Osteoblast (primary cell): ENCODE data around the gene BLID. TPM values are rescaled to one million over a fixed set of nuclear protein-coding genes. Genes with fewer than 3 reads are reported as not detected.
A peak's percentile ranks its signal among the peaks of the same experiment; 100 is the strongest.

ENCODE experiments used
- DNase-seq: peaks from one replicate; pipeline ENCODE4 v3.0.0; 2011; ENCODE audit warnings: low spot score, mixed read lengths; ENCODE audit not compliant: insufficient read length; ENCODE audit errors: missing footprints
- H2AFZ ChIP-seq: 2 replicates; pipeline ENCODE4 v1.6.0; 2011; ENCODE audit warnings: mild to moderate bottlenecking, low read length
- H3K27ac ChIP-seq: 2 replicates; pipeline ENCODE4 v1.5.1; 2011; ENCODE audit warnings: mild to moderate bottlenecking, low read depth, low read length, moderate library complexity
- H3K27me3 ChIP-seq: 2 replicates; pipeline ENCODE4 v1.6.0; 2012; ENCODE audit warnings: mild to moderate bottlenecking, control low read depth, inconsistent platforms, low read length, moderate library complexity; ENCODE audit not compliant: insufficient read depth
- H3K36me3 ChIP-seq: 2 replicates; pipeline ENCODE4 v1.5.1; 2011; ENCODE audit warnings: mild to moderate bottlenecking, low read length, control low read depth, moderate library complexity; ENCODE audit not compliant: insufficient read depth
- H3K4me1 ChIP-seq: 2 replicates; pipeline ENCODE4 v1.5.1; 2011; ENCODE audit warnings: mild to moderate bottlenecking, low read length, control low read depth, moderate library complexity; ENCODE audit not compliant: insufficient read depth
- H3K4me2 ChIP-seq: 2 replicates; pipeline ENCODE4 v1.6.0; 2011; ENCODE audit warnings: mild to moderate bottlenecking, low read length; ENCODE audit not compliant: insufficient read depth
- H3K4me3 ChIP-seq: fragments of 200-600 bp; sonication (generic); 3 replicates; pipeline ENCODE4 v1.5.1; 2012; ENCODE audit warnings: mild to moderate bottlenecking, low read length, inconsistent platforms; ENCODE audit not compliant: insufficient read depth
- H3K79me2 ChIP-seq: 2 replicates; pipeline ENCODE4 v1.6.0; 2012; ENCODE audit warnings: mild to moderate bottlenecking, low read length, control low read depth, inconsistent platforms; ENCODE audit not compliant: insufficient read depth
- H3K9me3 ChIP-seq: 2 replicates; pipeline ENCODE4 v1.5.1; 2011; ENCODE audit warnings: low read depth, low read length, control low read depth
- H4K20me1 ChIP-seq: 2 replicates; pipeline ENCODE4 v1.6.0; 2012; ENCODE audit warnings: mild to moderate bottlenecking, low read length, control low read depth; ENCODE audit not compliant: insufficient read depth
- CTCF ChIP-seq: IDR thresholded peaks from 2 replicates; pipeline ENCODE4 v1.5.1; 2011; ENCODE audit warnings: mild to moderate bottlenecking, low read depth, low read length, moderate library complexity; ENCODE audit errors: extremely low read depth
- total RNA-seq: library from RNA; depleted of rRNA; stranded (reverse); fragments of >200 nt; gene quantifications from 2 replicates; pipeline ENCODE4 v1.2.3, GENCODE V29; 2012

The BLID gene
- total RNA-seq, 1 donor, result 18.1 TPM

GRCh38 chr11:122140500-122140899 lies 24.5 kb upstream of the BLID start:
- Histone ChIP-seq H3K27me3 (no peaks in the 10 kb centered on the region), H3K4me1 (peaks cover 93% of the 10 kb centered on the region), H3K79me2 (peaks cover 80% of the 10 kb centered on the region), H3K36me3 (peaks cover 44% of the 10 kb centered on the region), H3K27ac (peak overlapping the region; percentile 53), H2AFZ (no peak overlapping the region), H3K4me2 (peak overlapping the region; percentile 41), H3K4me3 (no peak overlapping the region), H3K9me3 (no peaks in the 10 kb centered on the region), H4K20me1 (peaks cover 2% of the 10 kb centered on the region)
- no peak for TF ChIP-seq CTCF
- peak; percentile 86 for DNase-seq

DNA sequence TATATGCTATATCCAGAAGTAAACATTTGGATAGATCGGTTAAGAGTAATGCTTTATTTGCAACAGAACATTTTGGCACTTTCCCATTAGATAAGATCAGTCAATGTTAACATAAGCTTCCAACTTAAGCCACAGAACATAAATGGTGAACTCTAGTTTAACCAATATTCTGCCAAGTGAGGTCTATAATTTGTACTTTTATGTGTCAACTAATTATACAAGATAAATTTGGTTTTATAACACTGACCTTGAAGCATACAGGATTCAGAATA lies 23.5 kb upstream of the BLID start:
- peaks cover 5% of the 10 kb centered on the region for H4K20me1 ChIP-seq
- H3K36me3 ChIP-seq, result peaks cover 44% of the 10 kb centered on the region
- no peak overlapping the region for H2AFZ ChIP-seq
- H3K4me3 ChIP-seq, result no peak overlapping the region
- peaks cover 93% of the 10 kb centered on the region for H3K4me1 ChIP-seq
- DNase-seq, result no peak
- H3K79me2 ChIP-seq, result peaks cover 80% of the 10 kb centered on the region
- no peak for TF ChIP-seq CTCF
- H3K4me2 ChIP-seq, result peak overlapping the region; percentile 2
- H3K27me3 ChIP-seq, result no peaks in the 10 kb centered on the region
- peak overlapping the region; percentile 87 for H3K27ac ChIP-seq
- H3K9me3 ChIP-seq, result no peaks in the 10 kb centered on the region

DNA sequence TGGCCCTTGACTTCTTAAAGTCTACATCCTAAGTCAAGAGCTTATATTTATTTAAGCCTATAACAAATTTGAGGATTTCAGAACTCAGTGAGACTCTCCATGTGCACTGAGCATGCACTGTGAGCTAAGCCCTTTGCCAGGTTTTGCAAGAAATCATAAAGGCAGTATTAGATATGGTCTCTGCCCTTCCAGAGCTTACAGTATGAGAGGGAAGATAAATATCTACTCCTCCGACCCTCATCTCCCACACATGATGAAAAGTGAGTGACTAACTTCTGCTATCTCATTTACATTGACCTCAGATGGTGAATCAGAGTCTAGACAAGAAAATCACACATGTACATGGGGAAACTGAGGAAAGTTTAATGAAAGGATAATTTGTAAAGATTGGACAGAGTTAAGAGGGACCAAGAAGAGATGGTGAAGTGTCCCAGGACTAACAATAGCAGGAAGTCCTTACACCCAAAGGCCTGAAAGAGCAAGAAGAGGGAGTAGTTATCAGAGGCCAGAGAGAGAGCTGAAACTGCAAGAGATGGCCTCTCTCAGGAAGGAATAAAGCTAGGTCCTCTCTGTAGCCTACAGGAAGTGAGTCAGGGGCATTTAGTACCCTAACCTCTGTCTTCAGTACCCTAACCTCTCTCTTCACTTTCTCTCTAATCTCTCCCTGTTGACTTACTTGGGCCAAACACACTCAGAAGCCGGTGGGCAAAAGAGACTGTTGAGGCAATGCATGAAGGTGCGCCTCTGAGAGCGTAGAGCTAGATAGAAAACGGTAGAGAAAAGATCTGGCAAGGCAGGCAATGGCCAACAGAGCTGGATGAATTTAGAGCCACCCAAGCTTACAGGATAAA lies 23.0 kb upstream of the BLID start:
- peaks cover 80% of the 10 kb centered on the region for H3K79me2 ChIP-seq

More for the DNA sequence above, 23.0 kb upstream of the BLID start:
- no peak for TF ChIP-seq CTCF
- Histone ChIP-seq H3K4me3 (no peak overlapping the region), H3K4me1 (peaks cover 91% of the 10 kb centered on the region), H3K4me2 (peak overlapping the region; percentile 2), H3K9me3 (no peaks in the 10 kb centered on the region), H3K36me3 (peaks cover 44% of the 10 kb centered on the region), H4K20me1 (peaks cover 5% of the 10 kb centered on the region), H2AFZ (no peak overlapping the region), H3K27me3 (no peaks in the 10 kb centered on the region), H3K27ac (peak overlapping the region; percentile 87)
- DNase-seq, result peak; percentile 4
